Neural progenitor cell (in vitro differentiated cells): ENCODE measurements around the gene LYRM1. TPM values are rescaled to one million over a fixed set of nuclear protein-coding genes. Genes with fewer than 3 reads are reported as not detected.

Source experiments
- DNase-seq: peaks from one replicate; pipeline ENCODE4 v3.0.0-alpha.2; 2016; ENCODE audit warnings: low spot score
- H2AFZ ChIP-seq: fragments of 200-600 bp; sonication (generic); replicated peaks from 2 replicates; pipeline ENCODE4 v1.6.1; 2016; ENCODE audit warnings: antibody characterized with exemption
- H3F3A ChIP-seq: fragments of 200-600 bp; sonication (generic); 2 replicates; pipeline ENCODE4 v1.6.1; 2016; ENCODE audit warnings: antibody characterized with exemption, low read depth
- H3K27ac ChIP-seq: fragments of 200-600 bp; sonication (generic); 2 replicates; pipeline ENCODE4 v1.5.1; 2016; ENCODE audit warnings: mild to moderate bottlenecking
- H3K27me3 ChIP-seq: fragments of 200-600 bp; sonication (generic); 2 replicates; pipeline ENCODE4 v1.6.1; 2016; ENCODE audit warnings: mild to moderate bottlenecking, moderate library complexity
- H3K36me3 ChIP-seq: fragments of 200-600 bp; sonication (generic); 2 replicates; pipeline ENCODE4 v1.5.1; 2016
- H3K4me1 ChIP-seq: fragments of 200-600 bp; sonication (generic); 2 replicates; pipeline ENCODE4 v1.6.1; 2016; ENCODE audit warnings: mixed run types
- H3K4me2 ChIP-seq: fragments of 200-600 bp; sonication (generic); 2 replicates; pipeline ENCODE4 v1.6.1; 2016
- H3K4me3 ChIP-seq: fragments of 200-600 bp; sonication (generic); 2 replicates; pipeline ENCODE4 v1.5.1; 2016
- H3K79me2 ChIP-seq: fragments of 200-600 bp; sonication (generic); 2 replicates; pipeline ENCODE4 v1.6.1; 2016; ENCODE audit warnings: low read depth
- H3K9ac ChIP-seq: fragments of 200-600 bp; sonication (generic); 2 replicates; pipeline ENCODE4 v1.6.1; 2016
- H3K9me3 ChIP-seq: fragments of 200-600 bp; sonication (generic); 2 replicates; pipeline ENCODE4 v1.5.1; 2016; ENCODE audit warnings: low read depth
- H4K20me1 ChIP-seq: fragments of 200-600 bp; sonication (generic); 2 replicates; pipeline ENCODE4 v1.6.1; 2016; ENCODE audit warnings: low read depth
- H3K27ac Mint-ChIP-seq: 3 replicates; pipeline ENCODE4 v1.8.0; 2021; ENCODE audit warnings: mixed read lengths
- H3K27me3 Mint-ChIP-seq: 2 replicates; pipeline ENCODE4 v1.8.0; 2022; ENCODE audit warnings: low read depth, mild to moderate bottlenecking, inconsistent platforms, moderate library complexity, mixed read lengths; ENCODE audit not compliant: insufficient read depth
- H3K36me3 Mint-ChIP-seq: 3 replicates; pipeline ENCODE4 v1.8.0; 2021; ENCODE audit warnings: mixed read lengths
- H3K4me1 Mint-ChIP-seq: 3 replicates; pipeline ENCODE4 v1.8.0; 2021; ENCODE audit warnings: mixed read lengths
- H3K4me3 Mint-ChIP-seq: 3 replicates; pipeline ENCODE4 v1.8.0; 2021; ENCODE audit warnings: mild to moderate bottlenecking, moderate library complexity, mixed read lengths
- H3K9me3 Mint-ChIP-seq: 3 replicates; pipeline ENCODE4 v1.8.0; 2020; ENCODE audit warnings: mixed read lengths
- CTCF ChIP-seq: fragments of 200-600 bp; sonication (generic); IDR thresholded peaks from 2 replicates; pipeline ENCODE4 v1.5.1; 2017; ENCODE audit warnings: antibody characterized with exemption, mild to moderate bottlenecking
- EZH2 ChIP-seq: fragments of 200-600 bp; sonication (generic); IDR thresholded peaks from 2 replicates; pipeline ENCODE4 v1.6.1; 2017; ENCODE audit warnings: antibody characterized with exemption, mild to moderate bottlenecking, moderate library complexity
- EZH2phosphoT487 ChIP-seq: fragments of 200-600 bp; sonication (generic); IDR thresholded peaks from 2 replicates; pipeline ENCODE4 v1.6.1; 2017; ENCODE audit warnings: antibody characterized with exemption
- total RNA-seq: library from RNA; depleted of rRNA; stranded (reverse); fragments of >200 nt; gene quantifications from 2 replicates; pipeline ENCODE4 v1.2.3, GENCODE V29; 2015; ENCODE audit warnings: low replicate concordance

Gene LYRM1
- total RNA-seq, 1 donor from 2014 or later, result 61.8 TPM

- peaks cover 37% of the 10 kb centered on the region for H3K79me2 ChIP-seq
- no peak overlapping the region for H3K4me3 ChIP-seq
- H4K20me1 ChIP-seq, result peaks cover 20% of the 10 kb centered on the region
- H3K27ac Mint-ChIP-seq, result no peak overlapping the region
- peaks cover 21% of the 10 kb centered on the region for H3K4me1 Mint-ChIP-seq
- no peaks in the 10 kb centered on the region for H3K36me3 Mint-ChIP-seq
- no peaks in the 10 kb centered on the region for H3K9me3 Mint-ChIP-seq
- no peak for DNase-seq
- H3K27me3 ChIP-seq, result no peaks in the 10 kb centered on the region
- H3F3A ChIP-seq, result peaks cover under 1% of the 10 kb centered on the region
- H3K36me3 ChIP-seq, result no peaks in the 10 kb centered on the region
- H3K4me2 ChIP-seq, result no peak overlapping the region
- H3K4me1 ChIP-seq, result peaks cover 21% of the 10 kb centered on the region
- TF ChIP-seq EZH2 (no peak), CTCF (no peak), EZH2phosphoT487 (no peak)
- no peaks in the 10 kb centered on the region for H3K27me3 Mint-ChIP-seq
- H2AFZ ChIP-seq, result no peak overlapping the region
- H3K9ac ChIP-seq, result no peak overlapping the region
- H3K9me3 ChIP-seq, result no peaks in the 10 kb centered on the region
- H3K4me3 Mint-ChIP-seq, result no peak overlapping the region
- no peak overlapping the region for H3K27ac ChIP-seq
Observed at GRCh38 chr16:20906341-20907255, 6.0 kb downstream of the LYRM1 start.

GRCh38 chr16:20910781-20911321 is 10.3 kb downstream of the LYRM1 start:
- DNase-seq, result no peak

GRCh38 chr16:20911361-20911760 is 10.8 kb downstream of the LYRM1 start:
- H3F3A ChIP-seq, result no peaks in the 10 kb centered on the region
- H3K79me2 ChIP-seq, result no peaks in the 10 kb centered on the region
- H3K4me3 ChIP-seq, result no peak overlapping the region
- H3K4me1 ChIP-seq, result peaks cover 6% of the 10 kb centered on the region
- H3K36me3 ChIP-seq, result no peaks in the 10 kb centered on the region
- H3K9ac ChIP-seq, result no peak overlapping the region
- Mint-ChIP-seq H3K27me3 (peaks cover 2% of the 10 kb centered on the region), H3K9me3 (no peaks in the 10 kb centered on the region), H3K4me1 (peaks cover 10% of the 10 kb centered on the region), H3K27ac (no peak overlapping the region), H3K4me3 (no peak overlapping the region), H3K36me3 (peaks cover 7% of the 10 kb centered on the region)
- DNase-seq, result no peak
- no peaks in the 10 kb centered on the region for H4K20me1 ChIP-seq
- TF ChIP-seq EZH2phosphoT487 (no peak), CTCF (no peak), EZH2 (no peak)
- no peak overlapping the region for H3K27ac ChIP-seq
- no peaks in the 10 kb centered on the region for H3K9me3 ChIP-seq
- no peak overlapping the region for H2AFZ ChIP-seq
- H3K4me2 ChIP-seq, result no peak overlapping the region
- no peaks in the 10 kb centered on the region for H3K27me3 ChIP-seq

More at GRCh38 chr16:20910781-20911321, 10.3 kb downstream of the LYRM1 start:
- H3K27me3 ChIP-seq, result no peaks in the 10 kb centered on the region
- peaks cover 6% of the 10 kb centered on the region for H3K4me1 ChIP-seq
- Mint-ChIP-seq H3K4me1 (peaks cover 10% of the 10 kb centered on the region), H3K27me3 (peaks cover 2% of the 10 kb centered on the region), H3K27ac (no peak overlapping the region), H3K36me3 (peaks cover 5% of the 10 kb centered on the region), H3K4me3 (no peak overlapping the region), H3K9me3 (no peaks in the 10 kb centered on the region)
- no peak overlapping the region for H3K27ac ChIP-seq
- H2AFZ ChIP-seq, result no peak overlapping the region
- no peak overlapping the region for H3K4me3 ChIP-seq
- H3K9me3 ChIP-seq, result no peaks in the 10 kb centered on the region
- H3F3A ChIP-seq, result no peaks in the 10 kb centered on the region
- no peaks in the 10 kb centered on the region for H3K79me2 ChIP-seq
- H3K36me3 ChIP-seq, result no peaks in the 10 kb centered on the region
- no peak overlapping the region for H3K4me2 ChIP-seq
- TF ChIP-seq CTCF (no peak), EZH2phosphoT487 (no peak), EZH2 (no peak)
- no peak overlapping the region for H3K9ac ChIP-seq
- H4K20me1 ChIP-seq, result no peaks in the 10 kb centered on the region
